Neural cell (in vitro differentiated cells): ENCODE results near the gene CEL. TPM values are rescaled to one million over a fixed set of nuclear protein-coding genes. Genes with fewer than 3 reads are reported as not detected.

Experiments
- H2AFZ ChIP-seq: fragments of 200-600, 300-800 bp; sonication (generic), shearing (Covaris generic); 2 replicates; pipeline ENCODE4 v1.6.0; 2014; ENCODE audit warnings: low read depth, mild to moderate bottlenecking, antibody characterized with exemption, low read length, moderate library complexity
- H3F3A ChIP-seq: fragments of 200-600 bp; shearing (Covaris generic); 2 replicates; pipeline ENCODE4 v1.6.1; 2016; ENCODE audit warnings: mild to moderate bottlenecking, moderate library complexity, mixed read lengths, antibody characterized with exemption, low read length; ENCODE audit not compliant: insufficient read depth, poor library complexity, severe bottlenecking
- H3K27ac ChIP-seq: fragments of 200-600, 300-800 bp; sonication (generic), shearing (Covaris generic); 2 replicates; pipeline ENCODE4 v1.5.1; 2014; ENCODE audit warnings: mild to moderate bottlenecking, low read length, moderate library complexity
- H3K27me3 ChIP-seq: fragments of 300-800, 200-600 bp; sonication (generic), shearing (Covaris generic); 2 replicates; pipeline ENCODE4 v1.6.0; 2014; ENCODE audit warnings: mild to moderate bottlenecking, low read depth, low read length, moderate library complexity; ENCODE audit not compliant: insufficient read depth
- H3K36me3 ChIP-seq: fragments of 300-800, 200-600 bp; sonication (generic), shearing (Covaris generic); 2 replicates; pipeline ENCODE4 v1.5.1; 2014; ENCODE audit warnings: mild to moderate bottlenecking, antibody characterized with exemption, low read length, moderate library complexity; ENCODE audit not compliant: insufficient read depth
- H3K4me2 ChIP-seq: fragments of 300-800, 200-600 bp; sonication (generic), shearing (Covaris generic); 2 replicates; pipeline ENCODE4 v1.6.0; 2014; ENCODE audit warnings: mild to moderate bottlenecking, low read length
- H3K4me3 ChIP-seq: fragments of 300-800, 200-600 bp; sonication (generic), shearing (Covaris generic); 2 replicates; pipeline ENCODE4 v1.5.1; 2014; ENCODE audit warnings: mild to moderate bottlenecking, low read length, moderate library complexity
- H3K79me2 ChIP-seq: fragments of 200-600 bp; shearing (Covaris generic); replicated peaks from 2 replicates; pipeline ENCODE4 v1.6.0; 2014; ENCODE audit warnings: mild to moderate bottlenecking, low read length, moderate library complexity; ENCODE audit not compliant: insufficient read depth
- H3K9ac ChIP-seq: fragments of 300-800, 200-600 bp; sonication (generic), shearing (Covaris generic); 2 replicates; pipeline ENCODE4 v1.6.1; 2016; ENCODE audit warnings: mild to moderate bottlenecking, low read length, mixed read lengths
- H3K9me2 ChIP-seq: fragments of 200-600 bp; shearing (Covaris generic); 2 replicates; pipeline ENCODE4 v1.6.1; 2016; ENCODE audit warnings: mild to moderate bottlenecking, low read length, mixed read lengths; ENCODE audit not compliant: insufficient read depth
- H3K9me3 ChIP-seq: fragments of 200-600, 300-800 bp; sonication (generic), shearing (Covaris generic); 2 replicates; pipeline ENCODE4 v1.6.1; 2016; ENCODE audit warnings: mild to moderate bottlenecking, mixed run types, low read length, moderate library complexity, mixed read lengths
- H4K20me1 ChIP-seq: fragments of 200-600 bp; shearing (Covaris generic); 2 replicates; pipeline ENCODE4 v1.6.1; 2016; ENCODE audit warnings: mild to moderate bottlenecking, mixed run types; ENCODE audit not compliant: insufficient read depth
- CTCF ChIP-seq: fragments of 450-650 bp; IDR thresholded peaks from 2 replicates; pipeline ENCODE4 v1.5.1; 2014; ENCODE audit warnings: antibody characterized with exemption, mild to moderate bottlenecking, moderate library complexity; ENCODE audit not compliant: poor library complexity, severe bottlenecking
- EP300 ChIP-seq: fragments of 450-650 bp; conservative IDR thresholded peaks from 2 replicates; pipeline ENCODE4 v1.6.1; 2014; ENCODE audit warnings: antibody characterized with exemption, mild to moderate bottlenecking, moderate library complexity; ENCODE audit not compliant: poor library complexity, severe bottlenecking
- EZH2 ChIP-seq: fragments of 200-600, 300-800 bp; shearing (Covaris generic), sonication (generic); IDR thresholded peaks from 2 replicates; pipeline ENCODE4 v1.6.1; 2014; ENCODE audit warnings: antibody characterized with exemption, low read length, borderline replicate concordance, mild to moderate bottlenecking; ENCODE audit not compliant: insufficient read depth, poor library complexity, severe bottlenecking
- MXI1 ChIP-seq: fragments of 450-650 bp; conservative IDR thresholded peaks from 2 replicates; pipeline ENCODE4 v1.6.1; 2014; ENCODE audit warnings: antibody characterized with exemption, mild to moderate bottlenecking; ENCODE audit not compliant: poor library complexity, severe bottlenecking
- POLR2AphosphoS5 ChIP-seq: IDR thresholded peaks from 2 replicates; pipeline ENCODE4 v1.6.1; 2012
- RAD21 ChIP-seq: fragments of 450-650 bp; conservative IDR thresholded peaks from 2 replicates; pipeline ENCODE4 v1.6.1; 2014; ENCODE audit warnings: antibody characterized with exemption, mild to moderate bottlenecking, moderate library complexity
- REST ChIP-seq: IDR thresholded peaks from 2 replicates; pipeline ENCODE4 v1.6.1; 2012; ENCODE audit warnings: borderline replicate concordance
- SMC3 ChIP-seq: fragments of 450-650 bp; conservative IDR thresholded peaks from 2 replicates; pipeline ENCODE4 v1.6.1; 2014; ENCODE audit warnings: antibody characterized with exemption, mild to moderate bottlenecking, moderate library complexity; ENCODE audit not compliant: poor library complexity
- TAF1 ChIP-seq: IDR thresholded peaks from 2 replicates; pipeline ENCODE4 v1.6.1; 2012; ENCODE audit warnings: low read depth
- polyA plus RNA-seq: library from polyadenylated mRNA; depleted of rRNA; stranded (reverse); fragments of >200 nt; gene quantifications from 2 replicates; pipeline ENCODE4 v1.2.3, GENCODE V29; 2014

Gene CEL
- polyA plus RNA-seq, 1 donor from 2014 or later = 0.95 TPM

DNA sequence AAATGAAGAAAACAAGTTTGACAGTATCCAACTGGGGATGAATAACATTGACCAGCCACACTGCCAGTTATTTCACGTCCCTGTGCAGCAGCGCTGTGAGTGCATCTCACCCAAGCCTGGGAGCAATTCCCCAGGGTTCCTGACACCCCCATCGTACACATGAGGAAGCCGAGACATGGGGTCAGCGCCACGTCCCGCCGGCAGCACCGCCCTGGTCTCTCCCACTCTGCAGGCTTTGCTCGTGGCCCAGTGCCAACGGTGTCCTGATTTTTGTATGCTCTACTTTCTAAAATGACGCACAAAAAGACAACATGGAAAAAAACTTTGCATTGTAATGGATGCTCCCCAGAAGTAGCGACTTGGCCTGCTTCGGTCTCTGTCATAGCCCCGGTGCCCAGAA is 16.6 kb upstream of the CEL start:
- Histone ChIP-seq H3K9me2 (no peaks in the 10 kb centered on the region), H3K36me3 (no peaks in the 10 kb centered on the region), H2AFZ (no peak overlapping the region), H4K20me1 (no peaks in the 10 kb centered on the region), H3K4me2 (no peak overlapping the region), H3K79me2 (peaks cover 4% of the 10 kb centered on the region), H3F3A (no peaks in the 10 kb centered on the region), H3K9ac (no peak overlapping the region), H3K4me3 (no peak overlapping the region), H3K27ac (no peak overlapping the region), H3K9me3 (no peaks in the 10 kb centered on the region), H3K27me3 (no peaks in the 10 kb centered on the region)
- no peak for TF ChIP-seq RAD21
- TF ChIP-seq EP300 = no peak
- no peak for TF ChIP-seq POLR2AphosphoS5
- TF ChIP-seq MXI1 = no peak
- TF ChIP-seq TAF1 = no peak
- TF ChIP-seq REST = no peak
- TF ChIP-seq EZH2 = no peak
- TF ChIP-seq CTCF = no peak

DNA sequence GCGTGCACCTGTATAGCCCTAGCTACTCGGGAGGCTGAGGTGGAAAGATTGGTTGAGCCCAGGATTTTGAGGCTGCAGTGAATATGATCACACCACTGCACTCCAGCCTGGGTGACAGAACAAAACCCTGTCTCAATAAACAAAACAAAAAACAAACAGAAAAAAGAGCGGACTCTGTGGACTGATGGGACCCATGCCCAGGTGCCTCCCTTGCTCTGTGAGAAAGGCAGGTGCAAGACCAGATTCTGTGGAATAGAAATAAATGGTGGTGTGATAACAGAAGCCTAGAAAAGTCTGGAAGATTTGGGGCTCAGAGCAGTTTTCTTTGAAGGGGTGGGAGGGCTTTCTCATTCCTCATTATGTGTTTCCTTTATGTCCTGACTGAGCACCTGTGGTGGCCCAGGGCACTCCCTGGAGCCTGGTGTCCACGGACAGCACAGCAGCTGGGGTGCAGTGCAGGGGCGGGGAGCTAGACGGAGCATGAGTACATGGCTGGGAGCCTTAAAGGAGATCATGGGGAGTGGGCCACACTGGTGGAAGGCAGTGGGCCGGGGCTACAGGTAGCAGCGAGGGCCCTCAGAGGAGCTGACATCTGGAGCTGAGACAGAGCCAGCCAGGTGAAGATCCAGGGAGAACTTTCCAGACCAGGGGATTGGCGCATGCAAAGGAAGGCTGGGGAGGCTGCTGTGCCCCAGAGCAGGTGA is 15.4 kb upstream of the CEL start:
- Histone ChIP-seq H4K20me1 (no peaks in the 10 kb centered on the region), H3K27me3 (no peaks in the 10 kb centered on the region), H3K27ac (no peak overlapping the region), H3K4me3 (no peak overlapping the region), H3K36me3 (no peaks in the 10 kb centered on the region), H3K4me2 (no peak overlapping the region), H2AFZ (no peak overlapping the region), H3F3A (no peaks in the 10 kb centered on the region), H3K9ac (no peak overlapping the region), H3K79me2 (no peaks in the 10 kb centered on the region), H3K9me3 (no peaks in the 10 kb centered on the region), H3K9me2 (no peaks in the 10 kb centered on the region)
- no peak for TF ChIP-seq MXI1
- no peak for TF ChIP-seq RAD21
- TF ChIP-seq EZH2 = no peak
- TF ChIP-seq TAF1 = no peak
- TF ChIP-seq POLR2AphosphoS5 = no peak
- no peak for TF ChIP-seq SMC3
- no peak for TF ChIP-seq EP300
- TF ChIP-seq CTCF = no peak
- no peak for TF ChIP-seq REST
